ENCODE data around the gene ANKRD22.

Gene ANKRD22

GRCh38 chr10:88857831-88858230, 6.2 kb upstream of the ANKRD22 start:
- no peak for TF ChIP-seq CTCF (IDR thresholded peaks at IDR 0.05; ENCODE audit: extremely low read depth, missing control alignments)
- no peak for DNase-seq (ENCODE audit: low spot score)

- DNase-seq (ENCODE audit: low spot score) = no peak
- TF ChIP-seq CTCF (IDR thresholded peaks at IDR 0.05; ENCODE audit: extremely low read depth, missing control alignments) = no peak
Observed at GRCh38 chr10:88854684-88855083, 3.0 kb upstream of the ANKRD22 start.

- DNase-seq (ENCODE audit: low spot score) = no peak
- TF ChIP-seq CTCF (IDR thresholded peaks at IDR 0.05; ENCODE audit: extremely low read depth, missing control alignments) = no peak
Observed at GRCh38 chr10:88853155-88853881, 1.7 kb upstream of the ANKRD22 start.

GRCh38 chr10:88852327-88852726, 683 bp upstream of the ANKRD22 start:
- TF ChIP-seq CTCF (IDR thresholded peaks at IDR 0.05; ENCODE audit: extremely low read depth, missing control alignments) = no peak
- DNase-seq (ENCODE audit: low spot score) = no peak

GRCh38 chr10:88850712-88851111, 932 bp downstream of the ANKRD22 start:
- DNase-seq (ENCODE audit: low spot score) = no peak
- no peak for TF ChIP-seq CTCF (IDR thresholded peaks at IDR 0.05; ENCODE audit: extremely low read depth, missing control alignments)

- no peak for TF ChIP-seq CTCF (IDR thresholded peaks at IDR 0.05; ENCODE audit: extremely low read depth, missing control alignments)
- DNase-seq (ENCODE audit: low spot score) = no peak
Observed at GRCh38 chr10:88849234-88849633, 2.4 kb downstream of the ANKRD22 start.

- no peak for DNase-seq (ENCODE audit: low spot score)
- no peak for TF ChIP-seq CTCF (IDR thresholded peaks at IDR 0.05; ENCODE audit: extremely low read depth, missing control alignments)
Observed at GRCh38 chr10:88848499-88848898, 3.1 kb downstream of the ANKRD22 start.
